K562 (cell line): Measurements from ENCODE around the gene HARS1. TPM values are rescaled to one million over a fixed set of nuclear protein-coding genes. Genes with fewer than 3 reads are reported as not detected.

Experiments used
- BRD9 ChIP-seq: fragments of 450-650 bp; IDR thresholded peaks from 2 replicates; pipeline ENCODE4 v1.6.1; 2018; ENCODE audit warnings: low read depth; ENCODE audit not compliant: partially characterized antibody
- TAF1 ChIP-seq: IDR thresholded peaks from 2 replicates; pipeline ENCODE4 v1.6.1; 2011; ENCODE audit warnings: mild to moderate bottlenecking, low read length, moderate library complexity; ENCODE audit not compliant: insufficient read depth, control insufficient read depth, severe bottlenecking; ENCODE audit errors: extremely low read depth
- THRAP3 ChIP-seq: fragments of 450-650 bp; IDR thresholded peaks from 2 replicates; pipeline ENCODE4 v1.6.1; 2016; ENCODE audit warnings: mild to moderate bottlenecking, inconsistent platforms, borderline replicate concordance
- ZFX ChIP-seq: sonication (generic); formaldehyde crosslinking; IDR thresholded peaks from 2 replicates; pipeline ENCODE4 v1.8.0; 2022; ENCODE audit warnings: mild to moderate bottlenecking, missing genetic modification reagents, moderate library complexity
- polyA plus RNA-seq, 8 experiments: library from polyadenylated mRNA; depleted of rRNA in 4 of 8; stranded (reverse) in 5 of 8; unstranded in 3 of 8; fragments of >200 nt; fragmentation: Nextera tagmentation in 2 of 8; fragmentation: Illumina TruSeq in 1 of 8; extraction: Ambion mirVana in 2 of 8; extraction: Trizol in 1 of 8; gene quantifications; 2 replicates each; pipeline versions ENCODE4 v1.2.1 to v1.2.3, GENCODE V29; 2011 to 2014; ENCODE audit warnings: inconsistent platforms in 1 of 8, missing spikeins in 1 of 8
- total RNA-seq, 7 experiments: library from RNA; depleted of rRNA in 6 of 7; stranded (reverse); fragments of >200 nt in 6 of 7; fragmentation: Illumina TruSeq in 2 of 7; extraction: Trizol in 2 of 7; gene quantifications; 2 replicates each; pipeline versions ENCODE4 v1.2.1 to v1.2.3, GENCODE V29; 2011 to 2021; ENCODE audit warnings: low replicate concordance in 1 of 7
- TF ChIP-seq, protein P1 (sequence below): fragments of 250-450 bp; sonication (Bioruptor Pico); IDR thresholded peaks from 2 replicates; pipeline ENCODE4 v1.5.0; 2021; ENCODE audit warnings: mild to moderate bottlenecking, borderline replicate concordance
- TF ChIP-seq, protein P2 (sequence below): fragments of 450-650 bp; IDR thresholded peaks from 2 replicates; pipeline ENCODE4 v1.6.1; 2017; ENCODE audit warnings: antibody characterized with exemption, mild to moderate bottlenecking

HARS1 gene
- total and polyA plus RNA-seq, 9 of the 15 experiments (the other 6 are each of a cell fraction or from before 2014, with no cell fraction given) = 13.5 to 88.5 (median 75.2) TPM

DNA sequence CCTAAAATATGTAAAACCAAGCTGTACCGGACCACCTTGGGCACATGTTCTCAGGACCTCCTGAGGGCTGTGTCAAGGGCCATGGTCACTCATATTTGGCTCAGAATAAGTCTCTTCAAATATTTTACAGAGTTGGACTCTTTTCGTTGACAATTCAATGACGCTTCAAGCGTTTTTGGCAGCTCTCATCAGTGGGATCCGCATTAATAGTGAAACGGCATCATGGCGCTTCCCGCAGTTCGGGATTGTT lies 52.3 kb downstream of the HARS1 start (continued):
- TF ChIP-seq BRD9 (peak; percentile 71), TAF1 (peak; percentile 3), ZFX (peak; percentile 49; the same call in 1 of the 2 replicates), THRAP3 (0 out of 2 replicates have a peak, but pooled peaks have one; percentile 27)
- TF ChIP-seq, protein P1, sequence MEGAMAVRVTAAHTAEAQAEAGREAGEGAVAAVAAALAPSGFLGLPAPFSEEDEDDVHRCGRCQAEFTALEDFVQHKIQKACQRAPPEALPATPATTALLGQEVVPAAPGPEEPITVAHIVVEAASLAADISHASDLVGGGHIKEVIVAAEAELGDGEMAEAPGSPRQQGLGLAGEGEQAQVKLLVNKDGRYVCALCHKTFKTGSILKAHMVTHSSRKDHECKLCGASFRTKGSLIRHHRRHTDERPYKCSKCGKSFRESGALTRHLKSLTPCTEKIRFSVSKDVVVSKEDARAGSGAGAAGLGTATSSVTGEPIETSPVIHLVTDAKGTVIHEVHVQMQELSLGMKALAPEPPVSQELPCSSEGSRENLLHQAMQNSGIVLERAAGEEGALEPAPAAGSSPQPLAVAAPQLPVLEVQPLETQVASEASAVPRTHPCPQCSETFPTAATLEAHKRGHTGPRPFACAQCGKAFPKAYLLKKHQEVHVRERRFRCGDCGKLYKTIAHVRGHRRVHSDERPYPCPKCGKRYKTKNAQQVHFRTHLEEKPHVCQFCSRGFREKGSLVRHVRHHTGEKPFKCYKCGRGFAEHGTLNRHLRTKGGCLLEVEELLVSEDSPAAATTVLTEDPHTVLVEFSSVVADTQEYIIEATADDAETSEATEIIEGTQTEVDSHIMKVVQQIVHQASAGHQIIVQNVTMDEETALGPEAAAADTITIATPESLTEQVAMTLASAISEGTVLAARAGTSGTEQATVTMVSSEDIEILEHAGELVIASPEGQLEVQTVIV (CRISPR knock-in tag) = peak; percentile 55; the same call in 1 of the 2 replicates
- TF ChIP-seq, protein P2, sequence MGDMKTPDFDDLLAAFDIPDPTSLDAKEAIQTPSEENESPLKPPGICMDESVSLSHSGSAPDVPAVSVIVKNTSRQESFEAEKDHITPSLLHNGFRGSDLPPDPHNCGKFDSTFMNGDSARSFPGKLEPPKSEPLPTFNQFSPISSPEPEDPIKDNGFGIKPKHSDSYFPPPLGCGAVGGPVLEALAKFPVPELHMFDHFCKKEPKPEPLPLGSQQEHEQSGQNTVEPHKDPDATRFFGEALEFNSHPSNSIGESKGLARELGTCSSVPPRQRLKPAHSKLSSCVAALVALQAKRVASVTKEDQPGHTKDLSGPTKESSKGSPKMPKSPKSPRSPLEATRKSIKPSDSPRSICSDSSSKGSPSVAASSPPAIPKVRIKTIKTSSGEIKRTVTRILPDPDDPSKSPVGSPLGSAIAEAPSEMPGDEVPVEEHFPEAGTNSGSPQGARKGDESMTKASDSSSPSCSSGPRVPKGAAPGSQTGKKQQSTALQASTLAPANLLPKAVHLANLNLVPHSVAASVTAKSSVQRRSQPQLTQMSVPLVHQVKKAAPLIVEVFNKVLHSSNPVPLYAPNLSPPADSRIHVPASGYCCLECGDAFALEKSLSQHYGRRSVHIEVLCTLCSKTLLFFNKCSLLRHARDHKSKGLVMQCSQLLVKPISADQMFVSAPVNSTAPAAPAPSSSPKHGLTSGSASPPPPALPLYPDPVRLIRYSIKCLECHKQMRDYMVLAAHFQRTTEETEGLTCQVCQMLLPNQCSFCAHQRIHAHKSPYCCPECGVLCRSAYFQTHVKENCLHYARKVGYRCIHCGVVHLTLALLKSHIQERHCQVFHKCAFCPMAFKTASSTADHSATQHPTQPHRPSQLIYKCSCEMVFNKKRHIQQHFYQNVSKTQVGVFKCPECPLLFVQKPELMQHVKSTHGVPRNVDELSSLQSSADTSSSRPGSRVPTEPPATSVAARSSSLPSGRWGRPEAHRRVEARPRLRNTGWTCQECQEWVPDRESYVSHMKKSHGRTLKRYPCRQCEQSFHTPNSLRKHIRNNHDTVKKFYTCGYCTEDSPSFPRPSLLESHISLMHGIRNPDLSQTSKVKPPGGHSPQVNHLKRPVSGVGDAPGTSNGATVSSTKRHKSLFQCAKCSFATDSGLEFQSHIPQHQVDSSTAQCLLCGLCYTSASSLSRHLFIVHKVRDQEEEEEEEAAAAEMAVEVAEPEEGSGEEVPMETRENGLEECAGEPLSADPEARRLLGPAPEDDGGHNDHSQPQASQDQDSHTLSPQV = peak; percentile 87
